GM12878 (cell line): Measurements from ENCODE around the gene HOXB3. TPM values are rescaled to one million over a fixed set of nuclear protein-coding genes. Genes with fewer than 3 reads are reported as not detected.

ENCODE experiments used
- ATAC-seq: fragments of 200-7000 bp; cut with Tn5 transposase; 3 replicates; pipeline ENCODE4 v1.9.1; 2020; ENCODE audit warnings: mild to moderate bottlenecking, moderate library complexity
- BruUV-seq: library from RNA; stranded (reverse); fragments of 400-500 nt; replicated peaks from 2 replicates; lab custom pipeline; 2021; lab: Mats Ljungman, UMichigan
- CTCF ChIA-PET: fragments of 300-600 bp; sonication (Branson Sonifier 250); formaldehyde crosslinking; extraction: SDS; loops from one replicate; lab custom pipeline; 2021; ENCODE audit warnings: inconsistent platforms; lab: Yijun Ruan, JAX
- POLR2A ChIA-PET: fragments of 350-600 bp; formaldehyde crosslinking; extraction: SDS; loops from one replicate; lab custom pipeline; 2021; ENCODE audit warnings: inconsistent platforms; lab: Charles Lee
- RAD21 ChIA-PET: fragments of 300-600 bp; sonication (Branson Sonifier 250); formaldehyde crosslinking; loops from one replicate; lab custom pipeline; 2023; ENCODE audit warnings: antibody characterized with exemption; ENCODE audit not compliant: unreplicated experiment; lab: Charles Lee
- SMC1A ChIA-PET: fragments of 300-600 bp; sonication (Branson Sonifier 250); formaldehyde crosslinking; loops from one replicate; lab custom pipeline; 2023; ENCODE audit not compliant: unreplicated experiment, uncharacterized antibody; lab: Charles Lee
- DNase-seq: peaks from one replicate; pipeline ENCODE4 v3.0.0-alpha.2; 2011; ENCODE audit warnings: low read depth, low spot score
- FAIRE-seq: peaks from 3 replicates; lab custom pipeline; 2011; peaks lifted over from hg19 to GRCh38; lab: Jason Lieb, UNC
- H2AFZ ChIP-seq: 2 replicates; pipeline ENCODE4 v1.6.0; 2011; ENCODE audit warnings: low read depth, low read length, control low read depth; ENCODE audit not compliant: control insufficient read depth
- H3K27ac ChIP-seq: 2 replicates; pipeline ENCODE4 v1.5.1; 2011; ENCODE audit warnings: control low read depth; ENCODE audit not compliant: control insufficient read depth, insufficient read depth
- H3K27me3 ChIP-seq, 2 experiments: replicated peaks in 1 of 2; 2 replicates each; pipeline versions ENCODE4 v1.6.0 to v1.6.1; 2011; ENCODE audit warnings: low read length in 1 of 2; ENCODE audit not compliant: control insufficient read depth in 2 of 2, insufficient read depth in 2 of 2
- H3K36me3 ChIP-seq, 2 experiments: 2 replicates each; pipeline ENCODE4 v1.5.1; 2011; ENCODE audit warnings: low read length in 1 of 2; ENCODE audit not compliant: control insufficient read depth in 2 of 2, insufficient read depth in 2 of 2
- H3K4me1 ChIP-seq: 2 replicates; pipeline ENCODE4 v1.6.1; 2011; ENCODE audit warnings: mild to moderate bottlenecking, low read length, moderate library complexity, mixed read lengths; ENCODE audit not compliant: control insufficient read depth, insufficient read depth
- H3K4me2 ChIP-seq: 2 replicates; pipeline ENCODE4 v1.6.0; 2011; ENCODE audit warnings: control low read depth; ENCODE audit not compliant: control insufficient read depth, insufficient read depth
- H3K4me3 ChIP-seq: fragments of 200-600 bp; sonication (generic); 2 replicates; pipeline ENCODE4 v1.5.1; 2016
- H3K79me2 ChIP-seq: 2 replicates; pipeline ENCODE4 v1.6.0; 2011; ENCODE audit warnings: low read length; ENCODE audit not compliant: control insufficient read depth, insufficient read depth
- H3K9ac ChIP-seq: 2 replicates; pipeline ENCODE4 v1.8.0; 2011; ENCODE audit warnings: low read length, control low read depth, mixed read lengths; ENCODE audit not compliant: control insufficient read depth, insufficient read depth
- H3K9me3 ChIP-seq: replicated peaks from 3 replicates; pipeline ENCODE4 v1.5.1; 2011; ENCODE audit warnings: mild to moderate bottlenecking, low read length; ENCODE audit not compliant: control insufficient read depth, insufficient read depth
- H4K20me1 ChIP-seq: 2 replicates; pipeline ENCODE4 v1.6.0; 2011; ENCODE audit not compliant: control insufficient read depth, insufficient read depth
- PAX8 ChIP-seq: fragments of 450-650 bp; IDR thresholded peaks from 2 replicates; pipeline ENCODE4 v1.6.1; 2017; ENCODE audit warnings: mild to moderate bottlenecking, moderate library complexity
- REST ChIP-seq: IDR thresholded peaks from 2 replicates; pipeline ENCODE4 v1.6.1; 2012; ENCODE audit warnings: mild to moderate bottlenecking, low read depth, low read length
- WGBS: methylation state at CpG from one replicate; pipeline ENCODE4 v1.1.6; 2016; ENCODE audit warnings: low lambda C conversion rate; ENCODE audit not compliant: insufficient replicate concordance, insufficient coverage; ENCODE audit errors: missing lambda C conversion rate; 5-methylcytosine and 5-hydroxymethylcytosine counted together
- in situ Hi-C: fragments of 300-500 bp; cut with MboI; formaldehyde crosslinking; loops from 9 replicates; pipeline ENCODE4 v1.14.3; 2018; ENCODE audit warnings: mixed read lengths
- intact Hi-C: fragments of 100-400 bp; cut with micrococcal nuclease; formaldehyde crosslinking; loops from one replicate; pipeline ENCODE4 v1.14.2; 2022; ENCODE audit not compliant: unreplicated experiment
- polyA plus RNA-seq, 11 experiments: library from polyadenylated mRNA; depleted of rRNA in 4 of 11; unstranded in 6 of 11; stranded (reverse) in 5 of 11; fragments of >200 nt; fragmentation: Nextera tagmentation in 4 of 11; fragmentation: Illumina TruSeq in 1 of 11; extraction: Ambion mirVana in 4 of 11; extraction: Trizol in 1 of 11; gene quantifications; 1 replicate in 1 of 11; 2 replicates in 10 of 11; pipeline versions ENCODE4 v1.2.1 to v1.2.3, GENCODE V29; 2011 to 2016; ENCODE audit warnings: inconsistent platforms in 2 of 11, missing spikeins in 2 of 11, low read depth in 1 of 11
- total RNA-seq, 4 experiments: library from RNA; depleted of rRNA in 3 of 4; stranded (reverse); fragments of >200 nt in 3 of 4; fragmentation: Illumina TruSeq in 1 of 4; extraction: Trizol in 1 of 4; gene quantifications; 2 replicates each; pipeline versions ENCODE4 v1.2.1 to v1.2.3, GENCODE V29; 2013 to 2021

Gene HOXB3
- total and polyA plus RNA-seq, 10 of the 15 experiments (the other 5 are each of a cell fraction or from before 2014, with no cell fraction given) = 0.19 to 7.7 (median 2.9) TPM

- SMC1A ChIA-PET = interaction anchor here (0.9 to 4.3 kb wide), 5 partner anchors 94 to 287 kb away, joined by 3 to 47 read pairs (median 9); no protein-coding TSS in a partner anchor
- 69% methylated on average over 25 of the region's 25 CpGs for WGBS
- H3K79me2 ChIP-seq = no peaks in the 10 kb centered on the region
- CTCF ChIA-PET = interaction anchor here (0.8 to 4.8 kb wide), 10 partner anchors 23 to 515 kb away, joined by 3 to 113 read pairs (median 12); no protein-coding TSS in a partner anchor
- H3K36me3 ChIP-seq = no peaks in the 10 kb centered on the region
- no peaks in the 10 kb centered on the region for H3K9me3 ChIP-seq
- peaks cover 7 to 39% of the 10 kb centered on the region in 2 experiments for H3K27me3 ChIP-seq
- H3K4me1 ChIP-seq = peaks cover 10% of the 10 kb centered on the region
- intact Hi-C loops = loop anchor here (2.0 kb wide), 2 partner anchors 258 to 286 kb away; no protein-coding TSS in a partner anchor
- H3K9ac ChIP-seq = no peak overlapping the region
- FAIRE-seq (no peak), DNase-seq (no peak), ATAC-seq (no peak)
- in situ Hi-C loops = loop anchor here (5.0 kb wide), 1 partner anchor 332 kb away; no protein-coding TSS in a partner anchor
- POLR2A ChIA-PET = interaction anchor here (1.2 kb wide), 1 partner anchor 14 kb away, joined by 3 read pairs; no protein-coding TSS in a partner anchor
- no peak overlapping the region for H2AFZ ChIP-seq
- no peak overlapping the region for H3K4me3 ChIP-seq
- no peak overlapping the region for H3K4me2 ChIP-seq
- TF ChIP-seq REST = no peak
- no peak for TF ChIP-seq PAX8
- no peaks in the 10 kb centered on the region for H4K20me1 ChIP-seq
- RAD21 ChIA-PET = interaction anchor here (0.6 to 3.8 kb wide), 6 partner anchors 102 to 568 kb away, joined by 3 to 29 read pairs (median 10); no protein-coding TSS in a partner anchor
- H3K27ac ChIP-seq = no peak overlapping the region
- no TSS peak for BruUV-seq
Observed at GRCh38 chr17:48594538-48595277, 4.7 kb upstream of the HOXB3 start.
